PC-9 (cell line): ENCODE data around the gene ICA1.

Source experiments
- CTCF ChIP-seq: fragments of 200-600 bp; sonication (generic); conservative IDR thresholded peaks from 2 replicates; pipeline ENCODE4 v1.6.1; 2017; ENCODE audit warnings: mixed run types, antibody characterized with exemption, mild to moderate bottlenecking, moderate library complexity
- EZH2 ChIP-seq: fragments of 200-600 bp; sonication (generic); IDR thresholded peaks from 2 replicates; pipeline ENCODE4 v1.8.0; 2017; ENCODE audit warnings: antibody characterized with exemption, low read depth

GRCh38 chr7:8258166-8258565 is 3.8 kb downstream of the ICA1 start:
- TF ChIP-seq CTCF = no peak
- TF ChIP-seq EZH2 = no peak
